ENCODE results near the gene WDR19. TPM values are rescaled to one million over a fixed set of nuclear protein-coding genes. Genes with fewer than 3 reads are reported as not detected.
A peak's percentile ranks its signal among the peaks of the same experiment; 100 is the strongest.

Gene WDR19
- total and polyA plus RNA-seq, 8 donors: 6.3 to 41.3 (median 13.7) TPM

- intact Hi-C loops (cut with DNase I): no loop called here
- ATAC-seq (no peak), DNase-seq (no peak), FAIRE-seq (no peak)
- WGBS, 2 donors: 40 to 41% methylated on average over 4 of the region's 4 CpGs
- no peak for TF ChIP-seq CTCF (IDR thresholded peaks at IDR 0.05)
- Histone ChIP-seq H3K9me3 (no peaks in the 10 kb centered on the region), H3K27ac (peak overlapping the region in 1 of 4 donors; percentile 35), H3K4me3 (no peak overlapping the region), H3K27me3 (no peaks in the 10 kb centered on the region), H3K36me3 (peaks cover 3 to 33% (median 8%) of the 10 kb centered on the region in 3 donors), H3K4me1 (peaks cover 0 to 12% (median 0%) of the 10 kb centered on the region in 3 donors)
These were observed 130.5 kb downstream of the WDR19 start for GRCh38 chr4:39312816-39313215.

- WGBS, 2 donors: 91 to 95% methylated on average over 4 of the region's 4 CpGs
- no peak for TF ChIP-seq CTCF (IDR thresholded peaks at IDR 0.05)
- FAIRE-seq (no peak), DNase-seq (no peak), ATAC-seq (no peak)
- Histone ChIP-seq H3K4me1 (peaks cover 0 to 10% (median 0%) of the 10 kb centered on the region in 3 donors), H3K27me3 (no peaks in the 10 kb centered on the region), H3K36me3 (peaks cover 0 to 20% (median 4%) of the 10 kb centered on the region in 3 donors), H3K27ac (no peak overlapping the region), H3K4me3 (no peak overlapping the region), H3K9me3 (no peaks in the 10 kb centered on the region)
- intact Hi-C loops (cut with DNase I): no loop called here
These were observed 137.3 kb downstream of the WDR19 start for GRCh38 chr4:39319676-39320075.

- TF ChIP-seq CTCF (IDR thresholded peaks at IDR 0.05): no peak
- peak in 1 of 4 donors; percentile 44 for ATAC-seq
- Histone ChIP-seq H3K36me3 (peaks cover 0 to 19% (median 4%) of the 10 kb centered on the region in 3 donors), H3K27ac (no peak overlapping the region), H3K4me3 (no peak overlapping the region), H3K4me1 (peaks cover 0 to 10% (median 0%) of the 10 kb centered on the region in 3 donors), H3K27me3 (no peaks in the 10 kb centered on the region), H3K9me3 (no peaks in the 10 kb centered on the region)
- no peak for DNase-seq
- FAIRE-seq: no peak
- intact Hi-C loops (cut with DNase I): no loop called here
These were observed 138.2 kb downstream of the WDR19 start for GRCh38 chr4:39320381-39321115.

- 94 to 100% methylated on average over 1 of the region's 1 CpG for WGBS, 2 donors
- Histone ChIP-seq H3K4me1 (peaks cover 6 to 14% (median 13%) of the 10 kb centered on the region in 3 donors), H3K4me3 (no peak overlapping the region), H3K27ac (no peak overlapping the region), H3K36me3 (peaks cover 0 to 13% (median 0%) of the 10 kb centered on the region in 3 donors), H3K9me3 (no peaks in the 10 kb centered on the region), H3K27me3 (no peaks in the 10 kb centered on the region)
- intact Hi-C loops (cut with DNase I): no loop called here
- no peak for DNase-seq
- no peak for ATAC-seq
- TF ChIP-seq CTCF (IDR thresholded peaks at IDR 0.05): no peak
- FAIRE-seq: no peak
These were observed 141.5 kb downstream of the WDR19 start for GRCh38 chr4:39323821-39324220.

- Histone ChIP-seq H3K4me1 (peaks cover 6 to 14% (median 13%) of the 10 kb centered on the region in 3 donors), H3K9me3 (no peaks in the 10 kb centered on the region), H3K36me3 (peaks cover 0 to 12% (median 0%) of the 10 kb centered on the region in 3 donors), H3K27me3 (no peaks in the 10 kb centered on the region), H3K4me3 (no peak overlapping the region), H3K27ac (no peak overlapping the region)
- WGBS, 2 donors: 76 to 80% methylated on average over 2 of the region's 2 CpGs
- FAIRE-seq: no peak
- peak in 1 of 4 donors; percentile 33 for ATAC-seq
- DNase-seq: no peak
- intact Hi-C loops (cut with DNase I): no loop called here
- no peak for TF ChIP-seq CTCF (IDR thresholded peaks at IDR 0.05)
These were observed 142.1 kb downstream of the WDR19 start for GRCh38 chr4:39324446-39324845.
